Spleen (tissue), 11 donors: ENCODE results near the gene NCAN. TPM values are rescaled to one million over a fixed set of nuclear protein-coding genes. Genes with fewer than 3 reads are reported as not detected.

ENCODE experiments used
- DNase-seq: peaks from one replicate; pipeline ENCODE4 v3.0.0-alpha.2; 2020
- H3K27ac ChIP-seq, 8 donors: fragments of 200-600 bp; sonication (generic) in 7 of 8; 1 replicate in 4 of 8; 2 replicates in 4 of 8; pipeline versions ENCODE4 v1.5.0 to v1.8.0; 2016 to 2021; ENCODE audit warnings: inconsistent platforms in 4 of 8, mild to moderate bottlenecking in 4 of 8, moderate library complexity in 1 of 8
- H3K27me3 ChIP-seq, 7 donors: fragments of 200-600 bp; sonication (generic) in 6 of 7; replicated peaks in 1 of 7; 1 replicate in 4 of 7; 2 replicates in 3 of 7; pipeline versions ENCODE4 v1.5.0 to v1.8.0; 2016 to 2021; ENCODE audit warnings: inconsistent platforms in 3 of 7, mild to moderate bottlenecking in 1 of 7
- H3K36me3 ChIP-seq, 6 donors: fragments of 200-600 bp; sonication (generic) in 5 of 6; 1 replicate in 4 of 6; 2 replicates in 2 of 6; pipeline versions ENCODE4 v1.5.0 to v1.8.0; 2016 to 2021; ENCODE audit warnings: inconsistent platforms in 2 of 6
- H3K4me1 ChIP-seq, 6 donors: fragments of 200-600 bp; sonication (generic) in 5 of 6; 1 replicate in 3 of 6; 2 replicates in 3 of 6; pipeline versions ENCODE4 v1.5.0 to v1.8.0; 2016 to 2021; ENCODE audit warnings: inconsistent platforms in 3 of 6
- H3K4me3 ChIP-seq, 8 donors: fragments of 200-600 bp; sonication (generic) in 7 of 8; 1 replicate in 4 of 8; 2 replicates in 4 of 8; pipeline versions ENCODE4 v1.5.0 to v1.8.0; 2016 to 2021; ENCODE audit warnings: inconsistent platforms in 4 of 8, mild to moderate bottlenecking in 4 of 8, moderate library complexity in 2 of 8
- H3K9me3 ChIP-seq, 8 donors: fragments of 200-600 bp; sonication (generic) in 7 of 8; 1 replicate in 4 of 8; 2 replicates in 4 of 8; pipeline versions ENCODE4 v1.5.0 to v1.8.0; 2016 to 2021; ENCODE audit warnings: inconsistent platforms in 4 of 8
- POLR2A ChIP-seq, 3 donors: fragments of 450-650 bp; IDR thresholded peaks; one replicate each; pipeline ENCODE4 v1.5.1; 2017; ENCODE audit warnings: antibody characterized with exemption in 3 of 3, mild to moderate bottlenecking in 1 of 3
- POLR2AphosphoS5 ChIP-seq, 3 donors: sonication (generic); formaldehyde crosslinking; IDR thresholded peaks; one replicate each; pipeline ENCODE4 v1.5.1; 2017; ENCODE audit warnings: antibody characterized with exemption in 3 of 3
- WGBS, 5 donors: extraction: QIAGEN DNeasy Blood & Tissue Kit in 3 of 5; methylation state at CpG; one replicate each; pipeline versions ENCODE4 v1.1.5 to v1.1.7; 2013 to 2018; 5-methylcytosine and 5-hydroxymethylcytosine counted together
- intact Hi-C: fragments of 100-400 bp; cut with DNase I; formaldehyde crosslinking; loops from one replicate; pipeline ENCODE4 v1.15.0; 2023; ENCODE audit warnings: low total_unique reads
- polyA plus RNA-seq, 3 donors: library from polyadenylated mRNA; stranded (reverse); fragments of 200-250 nt; gene quantifications; one replicate each; pipeline ENCODE4 v1.2.1, GENCODE V29; 2013
- total RNA-seq, 7 donors: library from RNA; depleted of rRNA in 3 of 7; stranded (reverse); fragments of >200 nt in 3 of 7; fragmentation: NEBNext Ultra II Directional in 4 of 7; extraction: Animal tissue kit (Norgen Biotek cat#: 25700) in 4 of 7; gene quantifications; one replicate each; pipeline versions ENCODE4 v1.1.0 to v1.2.1, GENCODE V29; 2016 to 2021
- TF ChIP-seq, protein P1 (sequence below), 11 experiments: fragments of 200-600 bp in 7 of 11; fragments of 450-650 bp in 4 of 11; sonication (generic) in 4 of 11; IDR thresholded peaks in 8 of 11; conservative IDR thresholded peaks in 3 of 11; 1 replicate in 7 of 11; 2 replicates in 4 of 11; pipeline versions ENCODE4 v1.4.0 to v1.8.0; 2016 to 2021; ENCODE audit warnings: antibody characterized with exemption in 11 of 11, inconsistent platforms in 4 of 11, mild to moderate bottlenecking in 1 of 11
- donor health status: healthy with polysubstance abuse.
- donor health status: DM: no; HTN: no; CAD: no; lungs with moderate emphysema.
- donor health status: DM: no; HTN: no; CAD: no.
- donor health status: Bipolar disorder and iron deficiency.
- donor health status: healthy.
- donor health status: DM: no; HTN: no; CAD: no.
- donor health status: DM: yes; HTN: yes; CAD: no.

The NCAN gene
- total and polyA plus RNA-seq, 10 donors, result 0.17 TPM; not detected in 9

- TF ChIP-seq POLR2A (IDR thresholded peaks at IDR 0.05) (no peak), POLR2AphosphoS5 (IDR thresholded peaks at IDR 0.05) (no peak)
- TF ChIP-seq, protein P1, sequence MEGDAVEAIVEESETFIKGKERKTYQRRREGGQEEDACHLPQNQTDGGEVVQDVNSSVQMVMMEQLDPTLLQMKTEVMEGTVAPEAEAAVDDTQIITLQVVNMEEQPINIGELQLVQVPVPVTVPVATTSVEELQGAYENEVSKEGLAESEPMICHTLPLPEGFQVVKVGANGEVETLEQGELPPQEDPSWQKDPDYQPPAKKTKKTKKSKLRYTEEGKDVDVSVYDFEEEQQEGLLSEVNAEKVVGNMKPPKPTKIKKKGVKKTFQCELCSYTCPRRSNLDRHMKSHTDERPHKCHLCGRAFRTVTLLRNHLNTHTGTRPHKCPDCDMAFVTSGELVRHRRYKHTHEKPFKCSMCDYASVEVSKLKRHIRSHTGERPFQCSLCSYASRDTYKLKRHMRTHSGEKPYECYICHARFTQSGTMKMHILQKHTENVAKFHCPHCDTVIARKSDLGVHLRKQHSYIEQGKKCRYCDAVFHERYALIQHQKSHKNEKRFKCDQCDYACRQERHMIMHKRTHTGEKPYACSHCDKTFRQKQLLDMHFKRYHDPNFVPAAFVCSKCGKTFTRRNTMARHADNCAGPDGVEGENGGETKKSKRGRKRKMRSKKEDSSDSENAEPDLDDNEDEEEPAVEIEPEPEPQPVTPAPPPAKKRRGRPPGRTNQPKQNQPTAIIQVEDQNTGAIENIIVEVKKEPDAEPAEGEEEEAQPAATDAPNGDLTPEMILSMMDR (IDR thresholded peaks at IDR 0.05 in 8 of 11, conservative IDR thresholded peaks at IDR 0.05 in 3 of 11), result no peak
These were observed 14.9 kb downstream of the NCAN start for GRCh38 chr19:19226663-19227062.

DNA sequence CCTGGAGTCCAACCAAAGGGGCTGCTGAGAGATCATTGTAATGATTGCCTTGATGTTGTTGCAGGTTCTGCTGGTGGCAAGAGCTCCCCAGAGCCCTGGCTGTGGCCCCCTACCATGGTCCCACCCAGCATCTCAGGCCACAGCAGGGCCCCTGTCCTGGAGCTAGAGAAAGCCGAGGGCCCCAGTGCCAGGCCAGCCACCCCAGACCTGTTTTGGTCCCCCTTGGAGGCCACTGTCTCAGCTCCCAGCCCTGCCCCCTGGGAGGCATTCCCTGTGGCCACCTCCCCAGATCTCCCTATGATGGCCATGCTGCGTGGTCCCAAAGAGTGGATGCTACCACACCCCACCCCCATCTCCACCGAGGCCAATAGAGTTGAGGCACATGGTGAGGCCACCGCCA lies 15.5 kb downstream of the NCAN start:
- 64 to 89% (median 80%) methylated on average over 3 to 4 of the region's 4 CpGs for WGBS, 5 donors
- Histone ChIP-seq H3K4me3 (no peak overlapping the region), H3K9me3 (no peaks in the 10 kb centered on the region), H3K4me1 (peaks cover 0 to 14% (median 12%) of the 10 kb centered on the region in 6 donors), H3K27me3 (peaks cover 0 to 61% (median 4%) of the 10 kb centered on the region in 7 donors), H3K36me3 (no peaks in the 10 kb centered on the region), H3K27ac (no peak overlapping the region)
- intact Hi-C loops, result no loop called here
- TF ChIP-seq POLR2A (IDR thresholded peaks at IDR 0.05) (no peak), POLR2AphosphoS5 (IDR thresholded peaks at IDR 0.05) (no peak)
- TF ChIP-seq, protein P1 (IDR thresholded peaks at IDR 0.05 in 8 of 11, conservative IDR thresholded peaks at IDR 0.05 in 3 of 11), result no peak
- no peak for DNase-seq

More at GRCh38 chr19:19226663-19227062, 14.9 kb downstream of the NCAN start:
- Histone ChIP-seq H3K36me3 (no peaks in the 10 kb centered on the region), H3K4me1 (peaks cover 0 to 14% (median 12%) of the 10 kb centered on the region in 6 donors), H3K27me3 (peaks cover 0 to 62% (median 4%) of the 10 kb centered on the region in 7 donors), H3K9me3 (no peaks in the 10 kb centered on the region), H3K27ac (no peak overlapping the region), H3K4me3 (no peak overlapping the region)
- intact Hi-C loops, result no loop called here
- 63 to 70% (median 65%) methylated on average over 9 to 10 of the region's 10 CpGs for WGBS, 5 donors
- no peak for DNase-seq

DNA sequence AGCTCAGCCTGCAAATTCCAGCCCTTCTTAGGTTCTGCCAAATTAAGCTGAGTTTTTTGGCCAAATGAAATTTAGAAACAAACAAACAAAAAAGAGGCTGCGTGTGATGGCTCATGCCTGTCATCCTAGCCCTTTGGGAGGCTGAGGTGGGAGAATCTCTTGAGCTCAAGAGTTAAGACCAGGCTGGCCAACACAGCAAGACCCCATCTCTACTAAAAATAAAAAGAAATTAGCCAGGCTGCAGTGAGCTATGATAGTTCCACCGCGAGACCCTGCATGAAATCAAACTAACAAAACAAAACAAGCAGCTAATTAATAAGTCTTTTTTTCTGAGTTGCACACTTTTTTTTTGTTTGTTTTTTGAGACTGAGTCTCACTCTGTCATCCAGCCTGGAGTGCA lies 17.9 kb downstream of the NCAN start:
- Histone ChIP-seq H3K4me1 (peaks cover 0 to 10% (median 9%) of the 10 kb centered on the region in 6 donors), H3K27ac (no peak overlapping the region), H3K27me3 (peaks cover 0 to 45% (median 4%) of the 10 kb centered on the region in 7 donors), H3K4me3 (no peak overlapping the region), H3K9me3 (peaks cover 0 to 17% (median 16%) of the 10 kb centered on the region in 8 donors), H3K36me3 (no peaks in the 10 kb centered on the region)
- intact Hi-C loops, result no loop called here
- WGBS, 5 donors, result 90 to 92% (median 90%) methylated on average over 3 of the region's 3 CpGs
- DNase-seq, result no peak
- TF ChIP-seq POLR2AphosphoS5 (IDR thresholded peaks at IDR 0.05) (no peak), POLR2A (IDR thresholded peaks at IDR 0.05) (no peak)
- TF ChIP-seq, protein P1 (IDR thresholded peaks at IDR 0.05 in 8 of 11, conservative IDR thresholded peaks at IDR 0.05 in 3 of 11), result no peak

GRCh38 chr19:19230999-19231398 lies 19.2 kb downstream of the NCAN start:
- TF ChIP-seq POLR2AphosphoS5 (IDR thresholded peaks at IDR 0.05) (no peak), POLR2A (IDR thresholded peaks at IDR 0.05) (no peak)
- TF ChIP-seq, protein P1 (IDR thresholded peaks at IDR 0.05 in 8 of 11, conservative IDR thresholded peaks at IDR 0.05 in 3 of 11), result no peak
- Histone ChIP-seq H3K9me3 (peaks cover 0 to 30% (median 29%) of the 10 kb centered on the region in 8 donors), H3K27ac (no peak overlapping the region), H3K4me3 (no peak overlapping the region), H3K4me1 (no peaks in the 10 kb centered on the region), H3K27me3 (peaks cover 0 to 34% (median 0%) of the 10 kb centered on the region in 7 donors), H3K36me3 (no peaks in the 10 kb centered on the region)
- intact Hi-C loops, result no loop called here
- no peak for DNase-seq
- WGBS, 5 donors, result 84 to 93% (median 89%) methylated on average over 9 of the region's 9 CpGs
